K562 (cell line): ENCODE measurements around the gene BAD. TPM values are rescaled to one million over a fixed set of nuclear protein-coding genes. Genes with fewer than 3 reads are reported as not detected.

Experiments
- ATAC-seq: fragments of 200-7000 bp; cut with Tn5 transposase; 3 replicates; pipeline ENCODE4 v1.9.1; 2020; ENCODE audit warnings: moderate library complexity
- BruUV-seq: library from RNA; stranded (reverse); fragments of 400-500 nt; replicated peaks from 2 replicates; lab custom pipeline; 2021; lab: Mats Ljungman, UMichigan
- CTCF ChIA-PET: fragments of 300-600 bp; formaldehyde crosslinking; extraction: SDS; loops from one replicate; lab custom pipeline; 2021; ENCODE audit warnings: low intra/inter-chr PET ratio; lab: Yijun Ruan, JAX
- POLR2A ChIA-PET: fragments of 300-600, 350-650 bp; sonication (Branson Sonifier 250); formaldehyde crosslinking; extraction: SDS; loops from one replicate; lab custom pipeline; 2021; ENCODE audit warnings: antibody characterized with exemption, inconsistent platforms; lab: Yijun Ruan, JAX
- DNase-seq, 4 experiments: peaks; one replicate each; pipeline versions ENCODE4 v3.0.0 to v3.0.0-alpha.2; 2011 to 2018; ENCODE audit warnings: low spot score in 3 of 4, mixed read lengths in 3 of 4; ENCODE audit errors: extremely low read depth in 1 of 4
- FAIRE-seq: peaks from 2 replicates; lab custom pipeline; 2011; peaks lifted over from hg19 to GRCh38; lab: Jason Lieb, UNC
- H2AFZ ChIP-seq: 2 replicates; pipeline ENCODE4 v1.6.0; 2011; ENCODE audit warnings: low read depth, low read length, control low read depth, inconsistent platforms
- H3K27ac ChIP-seq: fragments of 200-600 bp; 3 replicates; pipeline ENCODE4 v1.8.0; 2011; ENCODE audit warnings: low read depth, mild to moderate bottlenecking, control low read depth, inconsistent platforms, low read length, moderate library complexity, mixed read lengths; ENCODE audit errors: extremely low read depth
- H3K27me3 ChIP-seq, 2 experiments: fragments of 300-600 bp in 1 of 2; 2 replicates in 1 of 2; 3 replicates in 1 of 2; pipeline versions ENCODE4 v1.6.0 to v1.8.0; 2011; ENCODE audit warnings: inconsistent platforms in 2 of 2, low read length in 2 of 2, mild to moderate bottlenecking in 1 of 2, mixed read lengths in 1 of 2, moderate library complexity in 1 of 2; ENCODE audit not compliant: control insufficient read depth in 2 of 2, insufficient read depth in 2 of 2
- H3K36me3 ChIP-seq: fragments of 300-600 bp; 3 replicates; pipeline ENCODE4 v1.8.0; 2011; ENCODE audit warnings: mild to moderate bottlenecking, low read length, inconsistent platforms; ENCODE audit not compliant: control insufficient read depth, insufficient read depth
- H3K4me1 ChIP-seq, 2 experiments: fragments of 200-600 bp in 1 of 2; replicated peaks in 1 of 2; 2 replicates in 1 of 2; 3 replicates in 1 of 2; pipeline versions ENCODE4 v1.5.1 to v1.8.0; 2011; ENCODE audit warnings: inconsistent platforms in 2 of 2, low read length in 2 of 2, mild to moderate bottlenecking in 1 of 2, mixed read lengths in 1 of 2, moderate library complexity in 1 of 2; ENCODE audit not compliant: control insufficient read depth in 2 of 2, insufficient read depth in 2 of 2
- H3K4me2 ChIP-seq: 2 replicates; pipeline ENCODE4 v1.6.1; 2011; ENCODE audit warnings: low read length, control low read depth, inconsistent platforms, mixed read lengths; ENCODE audit not compliant: insufficient read depth
- H3K4me3 ChIP-seq: fragments of 200-600 bp; sonication (generic), shearing (Covaris generic); 2 replicates; pipeline ENCODE4 v1.5.1; 2016; ENCODE audit warnings: control low read depth, inconsistent platforms
- H3K79me2 ChIP-seq: fragments of 200-600 bp; 3 replicates; pipeline ENCODE4 v1.8.0; 2011; ENCODE audit warnings: low read length, inconsistent platforms; ENCODE audit not compliant: control insufficient read depth, insufficient read depth
- H3K9ac ChIP-seq, 2 experiments: 2 replicates each; pipeline versions ENCODE4 v1.6.0 to v1.6.1; 2011; ENCODE audit warnings: low read depth in 2 of 2, low read length in 2 of 2, control low read depth in 1 of 2, inconsistent platforms in 1 of 2, mild to moderate bottlenecking in 1 of 2, mixed read lengths in 1 of 2; ENCODE audit not compliant: insufficient read depth in 1 of 2
- H3K9me1 ChIP-seq: one replicate; pipeline ENCODE4 v1.6.0; 2011; ENCODE audit warnings: inconsistent platforms, mild to moderate bottlenecking, low read length, moderate library complexity; ENCODE audit not compliant: control insufficient read depth, insufficient read depth
- H3K9me3 ChIP-seq: replicated peaks from 2 replicates; pipeline ENCODE4 v1.5.1; 2011; ENCODE audit warnings: low read depth, low read length, inconsistent platforms; ENCODE audit not compliant: control insufficient read depth, insufficient read depth
- H4K20me1 ChIP-seq: replicated peaks from 2 replicates; pipeline ENCODE4 v1.6.1; 2011; ENCODE audit warnings: low read length, inconsistent platforms, mixed read lengths; ENCODE audit not compliant: control insufficient read depth, insufficient read depth
- EZH2 ChIP-seq: IDR thresholded peaks from 2 replicates; pipeline ENCODE4 v1.6.1; 2012; ENCODE audit warnings: low read depth, mild to moderate bottlenecking, inconsistent platforms, low read length, borderline replicate concordance
- USF2 ChIP-seq: sonication (generic); formaldehyde crosslinking; IDR thresholded peaks from 2 replicates; pipeline ENCODE4 v1.5.0; 2020; ENCODE audit warnings: missing genetic modification reagents
- ZBTB33 ChIP-seq: sonication (generic); formaldehyde crosslinking; IDR thresholded peaks from 2 replicates; pipeline ENCODE4 v1.8.1; 2023; ENCODE audit warnings: mild to moderate bottlenecking, missing genetic modification reagents
- WGBS: fragments of 100-300 bp; shearing (Covaris generic); methylation state at CpG from one replicate; pipeline ENCODE4 v1.1.6; 2016; ENCODE audit warnings: low coverage, mixed read lengths; ENCODE audit not compliant: insufficient coverage; ENCODE audit errors: missing lambda C conversion rate; 5-methylcytosine and 5-hydroxymethylcytosine counted together
- in situ Hi-C: fragments of 300-500 bp; cut with MboI; formaldehyde crosslinking; loops from 4 replicates; pipeline ENCODE4 v1.15.0; 2018; ENCODE audit warnings: inconsistent platforms, mixed read lengths
- intact Hi-C: fragments of 100-400 bp; cut with micrococcal nuclease; formaldehyde crosslinking; loops from 2 replicates; pipeline ENCODE4 v1.14.2; 2022
- polyA plus RNA-seq, 8 experiments: library from polyadenylated mRNA; depleted of rRNA in 4 of 8; stranded (reverse) in 5 of 8; unstranded in 3 of 8; fragments of >200 nt; fragmentation: Nextera tagmentation in 2 of 8; fragmentation: Illumina TruSeq in 1 of 8; extraction: Ambion mirVana in 2 of 8; extraction: Trizol in 1 of 8; gene quantifications; 2 replicates each; pipeline versions ENCODE4 v1.2.1 to v1.2.3, GENCODE V29; 2011 to 2014; ENCODE audit warnings: inconsistent platforms in 1 of 8, missing spikeins in 1 of 8
- total RNA-seq, 7 experiments: library from RNA; depleted of rRNA in 6 of 7; stranded (reverse); fragments of >200 nt in 6 of 7; fragmentation: Illumina TruSeq in 2 of 7; extraction: Trizol in 2 of 7; gene quantifications; 2 replicates each; pipeline versions ENCODE4 v1.2.1 to v1.2.3, GENCODE V29; 2011 to 2021; ENCODE audit warnings: low replicate concordance in 1 of 7

The BAD gene
- total and polyA plus RNA-seq, 9 of the 15 experiments (the other 6 are each of a cell fraction or from before 2014, with no cell fraction given): 0.61 to 45.6 (median 11.8) TPM

- Histone ChIP-seq H3K4me2 (no peak overlapping the region), H3K9me1 (no peaks in the 10 kb centered on the region), H3K36me3 (peaks cover 11% of the 10 kb centered on the region; the same call in 1 of the 3 replicates), H3K9ac (no peak overlapping the region; a peak in 1 of 4 replicates), H3K79me2 (peaks cover 12% of the 10 kb centered on the region; the same call in 2 of the 3 replicates), H3K27ac (no peak overlapping the region), H3K4me3 (no peak overlapping the region), H2AFZ (no peak overlapping the region), H4K20me1 (no peaks in the 10 kb centered on the region), H3K9me3 (no peaks in the 10 kb centered on the region), H3K27me3 (no peaks in the 10 kb centered on the region), H3K4me1 (peaks cover 7 to 36% of the 10 kb centered on the region in 2 experiments; a peak in 4 of 5 replicates)
- in situ Hi-C loops (no loop called here), intact Hi-C loops (no loop called here)
- ChIA-PET POLR2A (interaction anchor here (0.7 to 5.1 kb wide), 4 partner anchors 12 to 76 kb away, joined by 3 to 54 read pairs (median 3); partner anchors contain the start of gene FERMT3), CTCF (no interaction called here)
- DNase-seq: no peak
- TF ChIP-seq ZBTB33 (0 out of 2 replicates have a peak, but pooled peaks have one; percentile 23), EZH2 (no peak), USF2 (CRISPR knock-in tag) (no peak)
- BruUV-seq: no TSS peak
- WGBS: 95% methylated on average over 22 of the region's 22 CpGs
- no peak for FAIRE-seq
- no peak for ATAC-seq
Observed at GRCh38 chr11:64281957-64282770, 2.3 kb downstream of the BAD start.
